GM12878 (cell line): ENCODE measurements around the gene B4GALNT2. TPM values are rescaled to one million over a fixed set of nuclear protein-coding genes. Genes with fewer than 3 reads are reported as not detected.

ENCODE experiments used
- ATAC-seq: fragments of 200-7000 bp; cut with Tn5 transposase; 3 replicates; pipeline ENCODE4 v1.9.1; 2020; ENCODE audit warnings: mild to moderate bottlenecking, moderate library complexity
- BruUV-seq: library from RNA; stranded (reverse); fragments of 400-500 nt; replicated peaks from 2 replicates; lab custom pipeline; 2021; lab: Mats Ljungman, UMichigan
- CTCF ChIA-PET: fragments of 300-600 bp; sonication (Branson Sonifier 250); formaldehyde crosslinking; extraction: SDS; loops from one replicate; lab custom pipeline; 2021; ENCODE audit warnings: inconsistent platforms; lab: Yijun Ruan, JAX
- POLR2A ChIA-PET: fragments of 350-600 bp; formaldehyde crosslinking; extraction: SDS; loops from one replicate; lab custom pipeline; 2021; ENCODE audit warnings: inconsistent platforms; lab: Charles Lee
- RAD21 ChIA-PET: fragments of 300-600 bp; sonication (Branson Sonifier 250); formaldehyde crosslinking; loops from one replicate; lab custom pipeline; 2023; ENCODE audit warnings: antibody characterized with exemption; ENCODE audit not compliant: unreplicated experiment; lab: Charles Lee
- SMC1A ChIA-PET: fragments of 300-600 bp; sonication (Branson Sonifier 250); formaldehyde crosslinking; loops from one replicate; lab custom pipeline; 2023; ENCODE audit not compliant: unreplicated experiment, uncharacterized antibody; lab: Charles Lee
- DNase-seq: peaks from one replicate; pipeline ENCODE4 v3.0.0-alpha.2; 2011; ENCODE audit warnings: low read depth, low spot score
- FAIRE-seq: peaks from 3 replicates; lab custom pipeline; 2011; peaks lifted over from hg19 to GRCh38; lab: Jason Lieb, UNC
- H2AFZ ChIP-seq: 2 replicates; pipeline ENCODE4 v1.6.0; 2011; ENCODE audit warnings: low read depth, low read length, control low read depth; ENCODE audit not compliant: control insufficient read depth
- H3K27ac ChIP-seq: 2 replicates; pipeline ENCODE4 v1.5.1; 2011; ENCODE audit warnings: control low read depth; ENCODE audit not compliant: control insufficient read depth, insufficient read depth
- H3K27me3 ChIP-seq, 2 experiments: replicated peaks in 1 of 2; 2 replicates each; pipeline versions ENCODE4 v1.6.0 to v1.6.1; 2011; ENCODE audit warnings: low read length in 1 of 2; ENCODE audit not compliant: control insufficient read depth in 2 of 2, insufficient read depth in 2 of 2
- H3K36me3 ChIP-seq, 2 experiments: 2 replicates each; pipeline ENCODE4 v1.5.1; 2011; ENCODE audit warnings: low read length in 1 of 2; ENCODE audit not compliant: control insufficient read depth in 2 of 2, insufficient read depth in 2 of 2
- H3K4me1 ChIP-seq: 2 replicates; pipeline ENCODE4 v1.6.1; 2011; ENCODE audit warnings: mild to moderate bottlenecking, low read length, moderate library complexity, mixed read lengths; ENCODE audit not compliant: control insufficient read depth, insufficient read depth
- H3K4me2 ChIP-seq: 2 replicates; pipeline ENCODE4 v1.6.0; 2011; ENCODE audit warnings: control low read depth; ENCODE audit not compliant: control insufficient read depth, insufficient read depth
- H3K4me3 ChIP-seq: fragments of 200-600 bp; sonication (generic); 2 replicates; pipeline ENCODE4 v1.5.1; 2016
- H3K79me2 ChIP-seq: 2 replicates; pipeline ENCODE4 v1.6.0; 2011; ENCODE audit warnings: low read length; ENCODE audit not compliant: control insufficient read depth, insufficient read depth
- H3K9ac ChIP-seq: 2 replicates; pipeline ENCODE4 v1.8.0; 2011; ENCODE audit warnings: low read length, control low read depth, mixed read lengths; ENCODE audit not compliant: control insufficient read depth, insufficient read depth
- H3K9me3 ChIP-seq: replicated peaks from 3 replicates; pipeline ENCODE4 v1.5.1; 2011; ENCODE audit warnings: mild to moderate bottlenecking, low read length; ENCODE audit not compliant: control insufficient read depth, insufficient read depth
- H4K20me1 ChIP-seq: 2 replicates; pipeline ENCODE4 v1.6.0; 2011; ENCODE audit not compliant: control insufficient read depth, insufficient read depth
- BACH1 ChIP-seq: fragments of 450-650 bp; IDR thresholded peaks from 2 replicates; pipeline ENCODE4 v1.6.1; 2017; ENCODE audit warnings: mild to moderate bottlenecking, borderline replicate concordance
- BCL11A ChIP-seq: IDR thresholded peaks from 2 replicates; pipeline ENCODE4 v1.6.1; 2011; ENCODE audit warnings: low read depth, low read length
- BRCA1 ChIP-seq: IDR thresholded peaks from 2 replicates; pipeline ENCODE4 v1.6.1; 2011; ENCODE audit warnings: low read depth, low read length, improper control_type of control experiment
- CHD4 ChIP-seq: fragments of 200-600 bp; sonication (generic); IDR thresholded peaks from 2 replicates; pipeline ENCODE4 v1.6.1; 2016; ENCODE audit warnings: mild to moderate bottlenecking
- CREB1 ChIP-seq: IDR thresholded peaks from 2 replicates; pipeline ENCODE4 v1.6.1; 2012; ENCODE audit warnings: low read depth, mild to moderate bottlenecking, inconsistent platforms
- EGR1 ChIP-seq, 2 experiments: IDR thresholded peaks; 1 replicate in 1 of 2; 2 replicates in 1 of 2; pipeline ENCODE4 v1.6.1; 2011 to 2012; ENCODE audit warnings: low read depth in 2 of 2, low read length in 2 of 2, borderline replicate concordance in 1 of 2, mild to moderate bottlenecking in 1 of 2, moderate library complexity in 1 of 2
- ESRRA ChIP-seq: IDR thresholded peaks from 2 replicates; pipeline ENCODE4 v1.6.1; 2012; ENCODE audit warnings: mild to moderate bottlenecking, low read length, improper control_type of control experiment
- EZH2 ChIP-seq: IDR thresholded peaks from 2 replicates; pipeline ENCODE4 v1.6.1; 2012; ENCODE audit warnings: low read depth, mild to moderate bottlenecking, control low read depth, inconsistent platforms, low read length, borderline replicate concordance; ENCODE audit not compliant: control insufficient read depth
- FOXK2 ChIP-seq: fragments of 450-650 bp; IDR thresholded peaks from 2 replicates; pipeline ENCODE4 v1.6.1; 2017; ENCODE audit warnings: mild to moderate bottlenecking, moderate library complexity
- JUNB ChIP-seq: IDR thresholded peaks from 2 replicates; pipeline ENCODE4 v1.6.1; 2016; ENCODE audit warnings: antibody characterized with exemption, mild to moderate bottlenecking
- MEF2B ChIP-seq: fragments of 450-650 bp; IDR thresholded peaks from 2 replicates; pipeline ENCODE4 v1.6.1; 2018; ENCODE audit warnings: mild to moderate bottlenecking, moderate library complexity; ENCODE audit not compliant: partially characterized antibody, poor library complexity, severe bottlenecking
- NBN ChIP-seq: fragments of 450-650 bp; IDR thresholded peaks from 2 replicates; pipeline ENCODE4 v1.6.1; 2016
- RBBP5 ChIP-seq: fragments of 200-600 bp; sonication (generic); conservative IDR thresholded peaks from 2 replicates; pipeline ENCODE4 v1.6.1; 2016
- TCF12 ChIP-seq: IDR thresholded peaks from 2 replicates; pipeline ENCODE4 v1.6.1; 2011; ENCODE audit warnings: low read depth, mild to moderate bottlenecking, low read length
- TCF7 ChIP-seq: IDR thresholded peaks from 2 replicates; pipeline ENCODE4 v1.6.1; 2014; ENCODE audit warnings: antibody characterized with exemption, borderline replicate concordance
- YY1 ChIP-seq: IDR thresholded peaks from 2 replicates; pipeline ENCODE4 v1.6.1; 2011; ENCODE audit warnings: low read depth, mild to moderate bottlenecking, low read length
- in situ Hi-C: fragments of 300-500 bp; cut with MboI; formaldehyde crosslinking; loops from 9 replicates; pipeline ENCODE4 v1.14.3; 2018; ENCODE audit warnings: mixed read lengths
- intact Hi-C: fragments of 100-400 bp; cut with micrococcal nuclease; formaldehyde crosslinking; loops from one replicate; pipeline ENCODE4 v1.14.2; 2022; ENCODE audit not compliant: unreplicated experiment
- polyA plus RNA-seq, 11 experiments: library from polyadenylated mRNA; depleted of rRNA in 4 of 11; unstranded in 6 of 11; stranded (reverse) in 5 of 11; fragments of >200 nt; fragmentation: Nextera tagmentation in 4 of 11; fragmentation: Illumina TruSeq in 1 of 11; extraction: Ambion mirVana in 4 of 11; extraction: Trizol in 1 of 11; gene quantifications; 1 replicate in 1 of 11; 2 replicates in 10 of 11; pipeline versions ENCODE4 v1.2.1 to v1.2.3, GENCODE V29; 2011 to 2016; ENCODE audit warnings: inconsistent platforms in 2 of 11, missing spikeins in 2 of 11, low read depth in 1 of 11
- total RNA-seq, 4 experiments: library from RNA; depleted of rRNA in 3 of 4; stranded (reverse); fragments of >200 nt in 3 of 4; fragmentation: Illumina TruSeq in 1 of 4; extraction: Trizol in 1 of 4; gene quantifications; 2 replicates each; pipeline versions ENCODE4 v1.2.1 to v1.2.3, GENCODE V29; 2013 to 2021
- TF ChIP-seq, protein P1 (sequence below): fragments of 450-650 bp; IDR thresholded peaks from 2 replicates; pipeline ENCODE4 v1.6.1; 2018; ENCODE audit warnings: mild to moderate bottlenecking, low read depth, moderate library complexity; ENCODE audit not compliant: partially characterized antibody
- TF ChIP-seq, protein P2 (sequence below): IDR thresholded peaks from 2 replicates; pipeline ENCODE4 v1.6.1; 2012; ENCODE audit warnings: low read depth, low read length, improper control_type of control experiment
- TF ChIP-seq, protein P3 (sequence below): fragments of 450-650 bp; IDR thresholded peaks from 2 replicates; pipeline ENCODE4 v1.6.1; 2016; ENCODE audit warnings: mild to moderate bottlenecking, moderate library complexity, borderline replicate concordance

Gene B4GALNT2
- total and polyA plus RNA-seq, 10 of the 15 experiments (the other 5 are each of a cell fraction or from before 2014, with no cell fraction given) = not detected

DNA sequence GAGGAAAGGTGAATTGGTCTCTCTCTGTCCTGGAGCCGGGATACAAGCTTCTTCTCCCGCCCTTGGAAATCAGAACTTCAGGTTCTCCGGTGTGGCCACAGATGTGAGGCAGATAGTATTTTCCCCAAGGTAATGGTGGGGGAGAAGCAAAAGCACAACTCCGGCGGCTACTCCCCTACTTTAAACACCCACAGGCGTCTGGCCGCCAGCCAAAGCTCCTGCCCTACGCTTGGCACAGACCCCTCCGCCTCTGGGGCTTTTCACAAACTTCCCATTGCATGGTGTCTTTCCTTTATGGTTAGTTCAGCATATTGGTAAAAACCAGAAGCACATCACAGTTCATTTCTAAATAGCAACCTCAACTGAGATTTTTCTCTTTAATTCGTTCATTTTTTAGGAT, 39.4 kb upstream of the B4GALNT2 start (continued):
- TF ChIP-seq EZH2 (no peak), ESRRA (no peak), YY1 (no peak), CREB1 (no peak)
- TF ChIP-seq, protein P1, sequence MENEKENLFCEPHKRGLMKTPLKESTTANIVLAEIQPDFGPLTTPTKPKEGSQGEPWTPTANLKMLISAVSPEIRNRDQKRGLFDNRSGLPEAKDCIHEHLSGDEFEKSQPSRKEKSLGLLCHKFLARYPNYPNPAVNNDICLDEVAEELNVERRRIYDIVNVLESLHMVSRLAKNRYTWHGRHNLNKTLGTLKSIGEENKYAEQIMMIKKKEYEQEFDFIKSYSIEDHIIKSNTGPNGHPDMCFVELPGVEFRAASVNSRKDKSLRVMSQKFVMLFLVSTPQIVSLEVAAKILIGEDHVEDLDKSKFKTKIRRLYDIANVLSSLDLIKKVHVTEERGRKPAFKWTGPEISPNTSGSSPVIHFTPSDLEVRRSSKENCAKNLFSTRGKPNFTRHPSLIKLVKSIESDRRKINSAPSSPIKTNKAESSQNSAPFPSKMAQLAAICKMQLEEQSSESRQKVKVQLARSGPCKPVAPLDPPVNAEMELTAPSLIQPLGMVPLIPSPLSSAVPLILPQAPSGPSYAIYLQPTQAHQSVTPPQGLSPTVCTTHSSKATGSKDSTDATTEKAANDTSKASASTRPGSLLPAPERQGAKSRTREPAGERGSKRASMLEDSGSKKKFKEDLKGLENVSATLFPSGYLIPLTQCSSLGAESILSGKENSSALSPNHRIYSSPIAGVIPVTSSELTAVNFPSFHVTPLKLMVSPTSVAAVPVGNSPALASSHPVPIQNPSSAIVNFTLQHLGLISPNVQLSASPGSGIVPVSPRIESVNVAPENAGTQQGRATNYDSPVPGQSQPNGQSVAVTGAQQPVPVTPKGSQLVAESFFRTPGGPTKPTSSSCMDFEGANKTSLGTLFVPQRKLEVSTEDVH = no peak
- TF ChIP-seq, protein P2, sequence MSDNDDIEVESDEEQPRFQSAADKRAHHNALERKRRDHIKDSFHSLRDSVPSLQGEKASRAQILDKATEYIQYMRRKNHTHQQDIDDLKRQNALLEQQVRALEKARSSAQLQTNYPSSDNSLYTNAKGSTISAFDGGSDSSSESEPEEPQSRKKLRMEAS = no peak

DNA sequence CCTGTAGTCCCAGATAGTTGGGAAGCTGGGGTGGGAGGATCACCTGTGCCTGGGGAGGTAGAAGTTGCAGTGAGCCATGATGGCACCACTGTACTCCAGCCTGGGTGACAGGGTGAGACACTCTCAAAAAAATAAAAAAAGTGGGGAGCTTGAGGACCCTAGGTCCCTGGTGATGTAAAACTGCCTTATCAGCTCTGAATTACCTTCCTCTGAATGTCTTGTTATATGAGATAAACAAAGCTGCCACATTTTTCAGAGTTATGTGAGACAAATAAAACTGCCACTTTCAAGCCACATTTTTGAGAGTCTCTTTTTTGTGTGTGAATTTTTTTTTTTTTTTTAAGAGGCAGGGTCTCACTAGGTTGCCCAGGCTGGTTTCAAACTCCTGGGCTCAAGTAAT, 32.0 kb upstream of the B4GALNT2 start:
- ATAC-seq (no peak), DNase-seq (no peak), FAIRE-seq (no peak)
- H3K4me2 ChIP-seq = no peak overlapping the region
- in situ Hi-C loops = no loop called here
- H3K36me3 ChIP-seq = no peaks in the 10 kb centered on the region
- no peak overlapping the region for H3K9ac ChIP-seq
- no peak overlapping the region for H3K27ac ChIP-seq
- ChIA-PET POLR2A (interaction anchor here (0.6 kb wide), 1 partner anchor 181 kb away, joined by 9 read pairs; no protein-coding TSS in a partner anchor), CTCF (no interaction called here), RAD21 (no interaction called here), SMC1A (interaction anchor here (1.0 to 1.3 kb wide), 2 partner anchors 23 to 190 kb away, joined by 3 to 4 read pairs; no protein-coding TSS in a partner anchor)
- intact Hi-C loops = no loop called here
- no peaks in the 10 kb centered on the region for H4K20me1 ChIP-seq
- no peaks in the 10 kb centered on the region for H3K79me2 ChIP-seq
- H2AFZ ChIP-seq = no peak overlapping the region
- BruUV-seq = no TSS peak
- no peak overlapping the region for H3K4me3 ChIP-seq
- H3K4me1 ChIP-seq = no peaks in the 10 kb centered on the region
- H3K27me3 ChIP-seq = no peaks in the 10 kb centered on the region; a peak in 1 of 4 replicates
- H3K9me3 ChIP-seq = no peaks in the 10 kb centered on the region
- TF ChIP-seq, protein P3, sequence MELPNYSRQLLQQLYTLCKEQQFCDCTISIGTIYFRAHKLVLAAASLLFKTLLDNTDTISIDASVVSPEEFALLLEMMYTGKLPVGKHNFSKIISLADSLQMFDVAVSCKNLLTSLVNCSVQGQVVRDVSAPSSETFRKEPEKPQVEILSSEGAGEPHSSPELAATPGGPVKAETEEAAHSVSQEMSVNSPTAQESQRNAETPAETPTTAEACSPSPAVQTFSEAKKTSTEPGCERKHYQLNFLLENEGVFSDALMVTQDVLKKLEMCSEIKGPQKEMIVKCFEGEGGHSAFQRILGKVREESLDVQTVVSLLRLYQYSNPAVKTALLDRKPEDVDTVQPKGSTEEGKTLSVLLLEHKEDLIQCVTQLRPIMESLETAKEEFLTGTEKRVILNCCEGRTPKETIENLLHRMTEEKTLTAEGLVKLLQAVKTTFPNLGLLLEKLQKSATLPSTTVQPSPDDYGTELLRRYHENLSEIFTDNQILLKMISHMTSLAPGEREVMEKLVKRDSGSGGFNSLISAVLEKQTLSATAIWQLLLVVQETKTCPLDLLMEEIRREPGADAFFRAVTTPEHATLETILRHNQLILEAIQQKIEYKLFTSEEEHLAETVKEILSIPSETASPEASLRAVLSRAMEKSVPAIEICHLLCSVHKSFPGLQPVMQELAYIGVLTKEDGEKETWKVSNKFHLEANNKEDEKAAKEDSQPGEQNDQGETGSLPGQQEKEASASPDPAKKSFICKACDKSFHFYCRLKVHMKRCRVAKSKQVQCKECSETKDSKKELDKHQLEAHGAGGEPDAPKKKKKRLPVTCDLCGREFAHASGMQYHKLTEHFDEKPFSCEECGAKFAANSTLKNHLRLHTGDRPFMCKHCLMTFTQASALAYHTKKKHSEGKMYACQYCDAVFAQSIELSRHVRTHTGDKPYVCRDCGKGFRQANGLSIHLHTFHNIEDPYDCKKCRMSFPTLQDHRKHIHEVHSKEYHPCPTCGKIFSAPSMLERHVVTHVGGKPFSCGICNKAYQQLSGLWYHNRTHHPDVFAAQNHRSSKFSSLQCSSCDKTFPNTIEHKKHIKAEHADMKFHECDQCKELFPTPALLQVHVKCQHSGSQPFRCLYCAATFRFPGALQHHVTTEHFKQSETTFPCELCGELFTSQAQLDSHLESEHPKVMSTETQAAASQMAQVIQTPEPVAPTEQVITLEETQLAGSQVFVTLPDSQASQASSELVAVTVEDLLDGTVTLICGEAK = no peak
- TF ChIP-seq MEF2B (no peak), EGR1 (IDR thresholded peaks at IDR 0.05; ENCODE audit: borderline replicate concordance in 1 of 2, low read depth in 2 of 2, low read length in 2 of 2) (no peak), YY1 (no peak), TCF7 (no peak), TCF12 (no peak), CHD4 (no peak), JUNB (no peak), NBN (no peak), BCL11A (no peak), RBBP5 (no peak), BACH1 (no peak), BRCA1 (no peak), FOXK2 (no peak)
